Esophagus muscularis mucosa (tissue), 3 donors: ENCODE measurements around the gene ADAM23.

Experiments
- POLR2AphosphoS5 ChIP-seq, 2 donors: sonication (generic); formaldehyde crosslinking; IDR thresholded peaks; one replicate each; pipeline ENCODE4 v1.6.1; 2017; ENCODE audit warnings: antibody characterized with exemption in 2 of 2
- TF ChIP-seq, protein P1 (sequence below), 3 experiments: fragments of 200-600 bp in 2 of 3; fragments of 450-650 bp in 1 of 3; sonication (generic) in 2 of 3; IDR thresholded peaks; one replicate each; pipeline ENCODE4 v1.5.1; 2017 to 2019; ENCODE audit warnings: antibody characterized with exemption in 3 of 3, mild to moderate bottlenecking in 2 of 3, moderate library complexity in 1 of 3

GRCh38 chr2:206540757-206541156 lies 97.4 kb downstream of the ADAM23 start:
- TF ChIP-seq, protein P1, sequence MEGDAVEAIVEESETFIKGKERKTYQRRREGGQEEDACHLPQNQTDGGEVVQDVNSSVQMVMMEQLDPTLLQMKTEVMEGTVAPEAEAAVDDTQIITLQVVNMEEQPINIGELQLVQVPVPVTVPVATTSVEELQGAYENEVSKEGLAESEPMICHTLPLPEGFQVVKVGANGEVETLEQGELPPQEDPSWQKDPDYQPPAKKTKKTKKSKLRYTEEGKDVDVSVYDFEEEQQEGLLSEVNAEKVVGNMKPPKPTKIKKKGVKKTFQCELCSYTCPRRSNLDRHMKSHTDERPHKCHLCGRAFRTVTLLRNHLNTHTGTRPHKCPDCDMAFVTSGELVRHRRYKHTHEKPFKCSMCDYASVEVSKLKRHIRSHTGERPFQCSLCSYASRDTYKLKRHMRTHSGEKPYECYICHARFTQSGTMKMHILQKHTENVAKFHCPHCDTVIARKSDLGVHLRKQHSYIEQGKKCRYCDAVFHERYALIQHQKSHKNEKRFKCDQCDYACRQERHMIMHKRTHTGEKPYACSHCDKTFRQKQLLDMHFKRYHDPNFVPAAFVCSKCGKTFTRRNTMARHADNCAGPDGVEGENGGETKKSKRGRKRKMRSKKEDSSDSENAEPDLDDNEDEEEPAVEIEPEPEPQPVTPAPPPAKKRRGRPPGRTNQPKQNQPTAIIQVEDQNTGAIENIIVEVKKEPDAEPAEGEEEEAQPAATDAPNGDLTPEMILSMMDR (IDR thresholded peaks at IDR 0.05): no peak
- no peak for TF ChIP-seq POLR2AphosphoS5 (IDR thresholded peaks at IDR 0.05)
